ENCODE results near the gene ARL3. TPM values are rescaled to one million over a fixed set of nuclear protein-coding genes. Genes with fewer than 3 reads are reported as not detected.
A peak's percentile ranks its signal among the peaks of the same experiment; 100 is the strongest.
"Not testable (repeated sequence)": the region's sequence is repeated elsewhere in the genome, so short reads cannot be mapped to it uniquely, and the experiment has no call there.

The ARL3 gene
- total RNA-seq, 4 donors from 2014 or later = 3.4 to 6.0 (median 3.8) TPM

DNA sequence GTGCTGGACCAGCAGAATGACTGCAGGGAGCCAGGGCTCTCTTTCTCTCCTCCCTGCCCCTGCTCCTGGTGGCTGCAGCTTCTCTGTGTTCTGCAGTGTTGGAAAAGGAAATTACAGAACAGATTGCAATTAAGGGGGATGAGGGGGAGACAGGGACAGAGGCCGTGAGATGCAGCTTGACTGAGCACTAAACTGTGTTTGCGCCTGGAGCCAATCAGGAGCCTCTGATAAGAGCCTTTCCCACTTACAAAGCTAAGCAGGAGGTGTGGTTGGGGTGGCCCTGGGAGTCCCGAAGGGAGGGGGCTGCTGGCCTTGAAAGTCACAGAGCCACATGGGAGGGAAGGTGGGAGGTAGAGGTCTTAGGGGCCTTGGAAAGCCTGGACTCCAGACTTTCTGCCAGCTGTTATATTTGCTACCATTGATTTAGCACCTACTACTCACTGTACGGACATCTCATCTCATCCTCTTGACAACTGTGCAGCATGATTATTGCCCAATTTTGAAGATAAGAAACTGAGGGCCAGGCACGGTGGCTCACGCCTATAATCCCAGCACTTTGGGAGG is 43.2 kb downstream of the ARL3 start:
- H3K27ac ChIP-seq = no peak overlapping the region
- H3K4me1 ChIP-seq = peaks cover 46% of the 10 kb centered on the region
- H3K9me3 ChIP-seq = no peaks in the 10 kb centered on the region
- WGBS = 87% methylated on average over 6 of the region's 6 CpGs
- no peak overlapping the region for H3K4me3 ChIP-seq
- DNase-seq (ENCODE audit: low spot score in 2 of 2) = no peak
- no peaks in the 10 kb centered on the region for H3K36me3 ChIP-seq
- no peaks in the 10 kb centered on the region for H3K27me3 ChIP-seq
- TF ChIP-seq, protein P1, sequence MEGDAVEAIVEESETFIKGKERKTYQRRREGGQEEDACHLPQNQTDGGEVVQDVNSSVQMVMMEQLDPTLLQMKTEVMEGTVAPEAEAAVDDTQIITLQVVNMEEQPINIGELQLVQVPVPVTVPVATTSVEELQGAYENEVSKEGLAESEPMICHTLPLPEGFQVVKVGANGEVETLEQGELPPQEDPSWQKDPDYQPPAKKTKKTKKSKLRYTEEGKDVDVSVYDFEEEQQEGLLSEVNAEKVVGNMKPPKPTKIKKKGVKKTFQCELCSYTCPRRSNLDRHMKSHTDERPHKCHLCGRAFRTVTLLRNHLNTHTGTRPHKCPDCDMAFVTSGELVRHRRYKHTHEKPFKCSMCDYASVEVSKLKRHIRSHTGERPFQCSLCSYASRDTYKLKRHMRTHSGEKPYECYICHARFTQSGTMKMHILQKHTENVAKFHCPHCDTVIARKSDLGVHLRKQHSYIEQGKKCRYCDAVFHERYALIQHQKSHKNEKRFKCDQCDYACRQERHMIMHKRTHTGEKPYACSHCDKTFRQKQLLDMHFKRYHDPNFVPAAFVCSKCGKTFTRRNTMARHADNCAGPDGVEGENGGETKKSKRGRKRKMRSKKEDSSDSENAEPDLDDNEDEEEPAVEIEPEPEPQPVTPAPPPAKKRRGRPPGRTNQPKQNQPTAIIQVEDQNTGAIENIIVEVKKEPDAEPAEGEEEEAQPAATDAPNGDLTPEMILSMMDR (IDR thresholded peaks at IDR 0.05) = no peak
- TF ChIP-seq POLR2A (IDR thresholded peaks at IDR 0.05) (no peak), EP300 (IDR thresholded peaks at IDR 0.05) (no peak), POLR2AphosphoS5 (IDR thresholded peaks at IDR 0.05) (no peak)

DNA sequence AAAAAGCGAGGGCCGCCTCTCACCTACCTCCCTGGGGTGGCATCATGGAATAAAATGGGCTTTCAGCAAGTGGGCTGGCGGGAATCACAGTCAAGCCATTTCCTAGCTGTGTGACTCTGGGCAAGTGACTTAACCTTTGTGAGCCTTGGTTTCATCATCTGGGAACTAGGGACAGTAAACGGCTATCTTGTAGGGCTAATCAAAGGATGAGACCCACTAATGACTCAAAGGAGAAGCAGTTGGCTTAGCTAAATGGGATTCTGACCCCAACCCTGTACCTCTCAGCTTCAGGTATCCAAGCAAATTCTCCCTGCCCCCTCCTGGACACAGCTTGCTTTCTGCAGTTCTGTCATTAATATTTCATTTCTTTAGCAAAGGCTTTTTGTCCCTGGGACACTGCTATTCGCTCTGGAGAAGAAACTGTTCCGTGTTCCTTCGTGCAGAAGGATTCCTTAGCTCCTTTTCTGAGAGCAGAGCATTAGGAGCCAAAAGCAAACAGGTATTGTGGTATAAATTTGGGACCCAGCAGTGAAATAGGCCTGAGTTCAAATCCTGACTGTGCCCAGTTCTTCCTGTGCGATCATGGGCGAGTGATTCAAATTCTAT is 44.0 kb downstream of the ARL3 start:
- H3K27me3 ChIP-seq = no peaks in the 10 kb centered on the region
- no peaks in the 10 kb centered on the region for H3K36me3 ChIP-seq
- H3K4me3 ChIP-seq = no peak overlapping the region
- DNase-seq (ENCODE audit: low spot score in 2 of 2) = no peak
- H3K4me1 ChIP-seq = peaks cover 38% of the 10 kb centered on the region
- TF ChIP-seq POLR2A (IDR thresholded peaks at IDR 0.05) (no peak), EP300 (IDR thresholded peaks at IDR 0.05) (no peak), POLR2AphosphoS5 (IDR thresholded peaks at IDR 0.05) (no peak)
- TF ChIP-seq, protein P1 (IDR thresholded peaks at IDR 0.05) = no peak
- no peak overlapping the region for H3K27ac ChIP-seq
- H3K9me3 ChIP-seq = no peaks in the 10 kb centered on the region
- WGBS = 97% methylated on average over 9 of the region's 9 CpGs

DNA sequence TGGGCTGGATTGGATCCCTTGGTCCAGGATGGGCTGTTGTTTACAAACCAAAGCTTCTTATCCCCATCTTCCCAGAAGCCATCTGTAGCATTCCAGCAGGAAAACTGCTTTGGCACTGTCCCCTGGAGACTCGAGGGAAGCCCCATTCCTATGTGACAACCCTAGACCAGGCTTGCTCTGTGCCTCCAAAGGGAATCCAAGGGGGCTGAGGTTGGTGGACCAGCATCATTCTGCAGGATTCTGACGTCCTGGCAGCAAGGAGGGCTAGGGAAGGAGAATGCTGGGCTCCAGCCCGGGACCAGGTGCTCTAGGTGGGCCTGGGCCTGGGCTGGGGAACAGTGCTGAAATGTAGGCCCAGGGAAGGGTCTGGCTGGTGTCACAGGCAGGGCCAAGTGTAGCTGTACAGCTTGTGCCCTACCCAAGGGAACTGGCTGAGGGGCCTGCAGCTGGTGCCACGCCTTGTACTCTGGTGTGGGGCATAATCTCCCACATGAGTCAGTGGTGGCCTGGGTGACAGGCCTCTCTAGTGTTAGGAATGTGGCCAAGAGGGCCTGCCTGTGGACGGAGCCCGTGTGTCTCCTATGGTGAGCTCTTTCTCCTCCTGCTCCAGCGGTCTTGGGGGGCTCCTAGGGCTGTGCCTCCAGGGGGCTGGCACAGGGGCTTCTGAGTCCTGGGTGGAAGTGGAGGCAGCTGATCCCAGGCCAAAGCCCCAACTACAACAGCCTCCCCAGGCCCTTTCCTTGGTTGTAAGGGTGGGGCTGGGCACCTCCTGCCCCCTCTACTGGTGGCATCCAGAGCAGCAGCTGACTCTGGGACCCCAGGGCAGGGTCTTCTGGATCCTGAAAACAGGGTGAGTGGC is 44.8 kb downstream of the ARL3 start:
- H3K27ac ChIP-seq = peak overlapping the region; percentile 11
- H3K9me3 ChIP-seq = no peaks in the 10 kb centered on the region
- no peaks in the 10 kb centered on the region for H3K27me3 ChIP-seq
- TF ChIP-seq, protein P1 (IDR thresholded peaks at IDR 0.05) = peak in 1 of 2 donors; percentile 26
- no peak for TF ChIP-seq POLR2A (IDR thresholded peaks at IDR 0.05)
- no peaks in the 10 kb centered on the region for H3K36me3 ChIP-seq
- DNase-seq (ENCODE audit: low spot score in 2 of 2) = no peak
- WGBS = 83% methylated on average over 3 of the region's 7 CpGs
- H3K4me3 ChIP-seq = no peak overlapping the region
- peaks cover 30% of the 10 kb centered on the region for H3K4me1 ChIP-seq

DNA sequence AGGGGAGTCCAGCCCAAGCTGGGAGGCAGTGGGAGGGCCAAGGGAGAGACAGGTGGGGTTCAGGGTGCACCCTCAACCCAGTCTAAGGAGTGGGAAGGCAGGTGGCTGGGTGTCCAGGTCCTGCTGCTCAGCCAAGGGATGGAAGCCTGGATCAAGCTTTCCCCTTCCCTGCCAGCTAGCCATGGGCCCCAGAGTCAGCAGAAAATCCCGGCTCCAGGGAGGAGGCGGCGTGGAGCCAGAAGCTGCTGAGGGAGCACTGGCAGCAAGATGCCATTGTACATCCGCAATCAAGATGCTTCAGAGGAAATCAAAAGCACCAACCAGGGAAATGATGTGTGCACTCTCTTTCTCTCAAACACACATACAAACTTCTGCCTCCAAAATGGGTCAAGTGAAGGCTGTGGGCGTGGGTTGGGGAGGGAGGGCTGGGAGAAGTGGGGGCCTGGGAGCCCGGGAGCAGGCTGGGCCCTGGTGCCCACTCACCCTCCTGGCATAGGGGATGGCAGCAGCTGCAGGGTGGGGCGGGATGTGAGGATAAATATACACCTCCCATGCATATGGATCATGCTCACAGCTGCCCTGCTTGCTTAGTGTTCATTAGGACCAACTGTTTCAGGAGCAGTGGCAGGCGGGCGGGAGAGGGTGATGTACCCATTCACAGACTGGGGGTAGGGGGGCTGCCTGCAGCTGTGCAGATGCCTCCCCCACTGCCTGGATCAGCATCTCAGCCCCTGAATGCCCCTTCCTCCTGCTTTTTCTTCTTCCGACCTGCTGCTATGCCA is 45.7 kb downstream of the ARL3 start:
- TF ChIP-seq POLR2A (IDR thresholded peaks at IDR 0.05) (no peak), POLR2AphosphoS5 (IDR thresholded peaks at IDR 0.05) (no peak), EP300 (IDR thresholded peaks at IDR 0.05) (no peak)
- TF ChIP-seq, protein P1 (IDR thresholded peaks at IDR 0.05) = no peak
- no peaks in the 10 kb centered on the region for H3K27me3 ChIP-seq
- 71% methylated on average over 8 of the region's 10 CpGs for WGBS

DNA sequence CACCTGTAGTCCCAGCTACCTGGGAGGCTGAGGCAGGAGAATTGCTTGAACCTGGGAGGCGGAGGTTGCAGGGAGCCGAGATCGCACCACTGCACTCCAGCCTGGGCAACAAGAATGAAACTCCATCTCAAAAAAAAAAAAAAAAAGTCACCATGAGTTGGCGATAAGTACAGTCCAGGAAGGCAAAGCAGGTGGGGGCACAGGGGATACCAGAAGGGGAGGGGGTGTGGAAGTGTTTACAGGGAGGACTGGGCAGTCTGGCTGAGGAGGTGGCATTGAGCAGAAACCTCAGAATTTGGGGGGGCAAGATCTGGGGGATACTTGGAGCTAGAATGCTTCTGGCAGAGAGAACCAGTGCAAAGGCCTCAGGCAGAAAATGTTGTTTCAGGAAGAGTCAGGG is 46.8 kb downstream of the ARL3 start:
- DNase-seq (ENCODE audit: low spot score in 2 of 2); H3K9me3 ChIP-seq; H3K36me3 ChIP-seq; H3K27me3 ChIP-seq; H3K4me3 ChIP-seq; H3K27ac ChIP-seq: not testable (repeated sequence)
- H3K4me1 ChIP-seq = peaks cover 12% of the 10 kb centered on the region
- 93% methylated on average over 4 of the region's 4 CpGs for WGBS

More for the DNA sequence above, 45.7 kb downstream of the ARL3 start:
- H3K4me3 ChIP-seq = no peak overlapping the region
- peak overlapping the region; percentile 11 for H3K27ac ChIP-seq
- H3K9me3 ChIP-seq = no peaks in the 10 kb centered on the region
- peaks cover 21% of the 10 kb centered on the region for H3K4me1 ChIP-seq
- no peak for DNase-seq (ENCODE audit: low spot score in 2 of 2)
- H3K36me3 ChIP-seq = no peaks in the 10 kb centered on the region

Measured in suprapubic skin (tissue), 4 donors.